Esophagus muscularis mucosa (tissue), 4 donors: ENCODE results near the gene PCBP3.

Experiments
- CTCF ChIP-seq, 3 experiments: fragments of 200-600 bp in 2 of 3; fragments of 450-650 bp in 1 of 3; sonication (generic) in 2 of 3; IDR thresholded peaks; one replicate each; pipeline ENCODE4 v1.5.1; 2017 to 2019; ENCODE audit warnings: antibody characterized with exemption in 3 of 3, mild to moderate bottlenecking in 2 of 3, moderate library complexity in 1 of 3
- EP300 ChIP-seq: sonication (generic); formaldehyde crosslinking; IDR thresholded peaks from one replicate; pipeline ENCODE4 v1.6.1; 2017; ENCODE audit warnings: antibody characterized with exemption
- POLR2A ChIP-seq: fragments of 450-650 bp; IDR thresholded peaks from one replicate; pipeline ENCODE4 v1.6.1; 2017; ENCODE audit warnings: antibody characterized with exemption, moderate library complexity, mild to moderate bottlenecking, low read depth
- POLR2AphosphoS5 ChIP-seq, 2 donors: sonication (generic); formaldehyde crosslinking; IDR thresholded peaks; one replicate each; pipeline ENCODE4 v1.6.1; 2017; ENCODE audit warnings: antibody characterized with exemption in 2 of 2

- TF ChIP-seq CTCF (IDR thresholded peaks at IDR 0.05) (no peak), POLR2A (no peak), POLR2AphosphoS5 (IDR thresholded peaks at IDR 0.05) (peak; percentile 13 to 70), EP300 (no peak)
Measured at GRCh38 chr21:45643021-45643980, at the start of gene PCBP3.
